Thoracic aorta (tissue), 2 donors: Measurements from ENCODE around the gene VWA8. TPM values are rescaled to one million over a fixed set of nuclear protein-coding genes. Genes with fewer than 3 reads are reported as not detected.

ENCODE experiments used
- ATAC-seq: fragments of 150-250 bp; one replicate; pipeline ENCODE4 v1.8.0; 2017; ENCODE audit warnings: low read depth; ENCODE audit not compliant: insufficient number of reproducible peaks, low FRiP score
- DNase-seq: peaks from one replicate; pipeline ENCODE4 v3.0.0-alpha.2; 2020; ENCODE audit warnings: low spot score
- H3K27ac ChIP-seq, 2 donors: fragments of 200-600 bp; sonication (generic); 1 replicate in 1 of 2; 2 replicates in 1 of 2; pipeline ENCODE4 v1.5.1; 2016; ENCODE audit warnings: mild to moderate bottlenecking in 2 of 2, moderate library complexity in 2 of 2
- H3K27me3 ChIP-seq: fragments of 200-600 bp; sonication (generic); replicated peaks from 2 replicates; pipeline ENCODE4 v1.6.0; 2016; ENCODE audit warnings: mild to moderate bottlenecking; ENCODE audit not compliant: insufficient read depth
- H3K36me3 ChIP-seq: fragments of 200-600 bp; sonication (generic); one replicate; pipeline ENCODE4 v1.5.1; 2016
- H3K4me1 ChIP-seq, 2 donors: fragments of 200-600 bp; sonication (generic); 1 replicate in 1 of 2; 2 replicates in 1 of 2; pipeline versions ENCODE4 v1.5.1 to v1.6.0; 2016; ENCODE audit warnings: low read depth in 2 of 2, mild to moderate bottlenecking in 1 of 2; ENCODE audit not compliant: control insufficient read depth in 1 of 2
- H3K4me3 ChIP-seq: fragments of 200-600 bp; sonication (generic); 2 replicates; pipeline ENCODE4 v1.5.1; 2016; ENCODE audit warnings: mild to moderate bottlenecking
- H3K9me3 ChIP-seq: fragments of 200-600 bp; sonication (generic); 2 replicates; pipeline ENCODE4 v1.5.1; 2016
- CTCF ChIP-seq: fragments of 200-600 bp; sonication (generic); IDR thresholded peaks from one replicate; pipeline ENCODE4 v1.5.1; 2019; ENCODE audit warnings: antibody characterized with exemption
- total RNA-seq, 2 donors: library from RNA; depleted of rRNA; stranded (reverse); fragments of >200 nt; gene quantifications; one replicate each; pipeline versions ENCODE4 v1.1.0 to v1.2.3, GENCODE V29; 2016

Gene VWA8
- total RNA-seq, 2 donors from 2014 or later = 19.8 to 25.3 TPM

GRCh38 chr13:41919741-41920487, 41.0 kb downstream of the VWA8 start:
- DNase-seq = no peak
- Histone ChIP-seq H3K27me3 (no peaks in the 10 kb centered on the region), H3K36me3 (no peaks in the 10 kb centered on the region), H3K4me1 (peaks cover 23 to 35% of the 10 kb centered on the region in 2 donors), H3K27ac (no peak overlapping the region), H3K4me3 (no peak overlapping the region), H3K9me3 (peaks cover 9% of the 10 kb centered on the region)
- TF ChIP-seq CTCF = no peak
- ATAC-seq = no peak

GRCh38 chr13:41919031-41919740, 41.7 kb downstream of the VWA8 start:
- DNase-seq (no peak), ATAC-seq (no peak)
- TF ChIP-seq CTCF = no peak

GRCh38 chr13:41917641-41918040, 43.3 kb downstream of the VWA8 start:
- no peak for DNase-seq
- Histone ChIP-seq H3K36me3 (no peaks in the 10 kb centered on the region), H3K27me3 (no peaks in the 10 kb centered on the region), H3K4me3 (no peak overlapping the region), H3K27ac (no peak overlapping the region), H3K9me3 (no peaks in the 10 kb centered on the region), H3K4me1 (peaks cover 24 to 42% of the 10 kb centered on the region in 2 donors)
- TF ChIP-seq CTCF = no peak
- ATAC-seq = no peak

More at GRCh38 chr13:41919031-41919740, 41.7 kb downstream of the VWA8 start:
- Histone ChIP-seq H3K27me3 (no peaks in the 10 kb centered on the region), H3K4me1 (peaks cover 24 to 42% of the 10 kb centered on the region in 2 donors), H3K27ac (peak overlapping the region in 1 of 2 donors; percentile 48), H3K4me3 (no peak overlapping the region), H3K9me3 (peaks cover 6% of the 10 kb centered on the region), H3K36me3 (no peaks in the 10 kb centered on the region)

GRCh38 chr13:41916173-41916954, 44.5 kb downstream of the VWA8 start:
- ATAC-seq = peak; percentile 76
- H3K36me3 ChIP-seq = no peaks in the 10 kb centered on the region
- H3K27ac ChIP-seq = peak overlapping the region in 1 of 2 donors; percentile 12
- no peaks in the 10 kb centered on the region for H3K27me3 ChIP-seq
- DNase-seq = no peak
- peaks cover 24 to 42% of the 10 kb centered on the region in 2 donors for H3K4me1 ChIP-seq
- TF ChIP-seq CTCF = no peak
- H3K9me3 ChIP-seq = no peaks in the 10 kb centered on the region
- peak overlapping the region; percentile 44 for H3K4me3 ChIP-seq

GRCh38 chr13:41915081-41915480, 45.8 kb downstream of the VWA8 start:
- peaks cover 24 to 42% of the 10 kb centered on the region in 2 donors for H3K4me1 ChIP-seq
- ATAC-seq = no peak

More at GRCh38 chr13:41915081-41915480, 45.8 kb downstream of the VWA8 start:
- Histone ChIP-seq H3K4me3 (no peak overlapping the region), H3K36me3 (no peaks in the 10 kb centered on the region), H3K9me3 (no peaks in the 10 kb centered on the region), H3K27me3 (no peaks in the 10 kb centered on the region), H3K27ac (no peak overlapping the region)
- TF ChIP-seq CTCF = no peak
- DNase-seq = no peak
